HG03558 (cell line): ENCODE measurements around the gene ABHD12.
"Not testable (repeated sequence)": the region's sequence is repeated elsewhere in the genome, so short reads cannot be mapped to it uniquely, and the experiment has no call there.

ENCODE experiments used
- ATAC-seq: cut with Tn5 transposase; IDR thresholded peaks from one replicate; pipeline ENCODE4 v1.9.1; 2021; ENCODE audit warnings: moderate number of reproducible peaks; ENCODE audit not compliant: unreplicated experiment; ENCODE audit errors: extremely low read depth

Gene ABHD12

DNA sequence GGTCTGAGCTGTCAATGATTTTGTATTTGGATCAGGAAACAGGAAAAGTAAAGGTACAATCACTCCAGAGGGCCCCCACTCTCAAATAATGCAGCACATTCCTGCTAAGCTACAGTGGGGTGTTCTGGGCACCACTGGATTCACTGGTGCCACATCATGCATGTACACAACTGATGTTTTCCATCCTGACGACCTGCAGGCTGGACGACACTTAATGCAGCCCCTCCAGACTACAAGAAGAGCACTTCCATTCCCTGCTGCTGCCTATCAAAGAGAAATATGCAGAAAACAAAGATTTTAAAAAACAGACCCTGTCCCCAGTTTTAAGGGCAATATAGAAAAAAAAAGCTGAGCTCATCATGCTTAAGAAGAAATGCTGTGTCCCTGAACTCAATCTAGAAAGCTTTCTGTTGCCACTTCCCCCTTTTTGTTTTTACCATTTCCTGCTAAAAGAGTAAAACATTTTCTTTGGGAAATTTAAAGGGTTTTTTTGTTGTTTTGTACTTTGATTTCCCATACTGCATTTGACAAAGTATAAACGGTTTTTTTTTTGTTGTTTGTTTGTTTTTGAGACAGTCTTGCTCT, 35.5 kb downstream of the ABHD12 start:
- no peak for ATAC-seq

DNA sequence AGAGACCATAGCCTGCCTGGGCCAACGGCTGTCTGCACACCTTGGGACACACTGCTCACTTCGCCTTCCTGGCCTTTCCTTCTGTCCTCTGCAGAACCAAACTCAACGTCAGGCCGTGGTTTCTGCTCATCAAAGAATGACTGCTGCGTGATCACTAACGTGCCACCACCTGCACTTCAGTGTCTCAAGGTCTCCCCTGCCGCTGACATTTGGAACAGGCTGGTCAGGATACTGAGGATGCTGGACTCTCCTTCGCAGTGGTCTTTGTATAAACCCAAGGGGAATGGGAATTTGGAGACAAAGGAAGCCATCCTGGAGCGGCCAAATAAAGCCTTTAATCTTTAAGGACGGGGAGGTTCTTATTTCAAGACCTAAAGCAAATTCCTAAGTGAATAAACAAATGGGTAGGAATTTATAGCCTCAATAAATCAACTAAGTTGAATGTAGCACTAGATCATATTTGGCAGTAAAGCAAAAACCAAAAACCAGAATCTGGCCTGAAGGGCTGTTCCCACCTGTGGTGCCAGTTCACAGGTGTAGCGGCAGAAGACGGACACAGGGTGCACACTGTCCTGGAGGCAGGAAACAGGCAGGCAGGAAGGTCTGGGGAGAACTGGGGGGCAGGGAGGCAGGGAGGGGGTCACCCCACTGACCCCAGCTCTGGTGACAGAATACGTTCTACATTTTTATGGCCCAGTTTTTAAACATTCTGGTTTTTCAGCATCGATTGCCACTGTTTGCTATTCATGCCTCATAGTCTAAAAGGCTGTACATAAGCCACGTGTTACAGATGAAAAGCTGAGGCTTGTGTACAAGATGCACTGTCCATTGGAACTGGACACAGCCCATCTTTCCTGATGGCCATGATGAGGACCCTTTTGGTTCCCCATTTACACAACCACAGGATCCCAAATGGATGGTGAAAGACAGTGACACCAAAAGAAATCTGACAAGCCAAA, 36.6 kb downstream of the ABHD12 start:
- no peak for ATAC-seq

- ATAC-seq = no peak
Observed at GRCh38 chr20:25353353-25353746, 37.3 kb downstream of the ABHD12 start.

GRCh38 chr20:25352746-25353145, 37.9 kb downstream of the ABHD12 start:
- no peak for ATAC-seq

DNA sequence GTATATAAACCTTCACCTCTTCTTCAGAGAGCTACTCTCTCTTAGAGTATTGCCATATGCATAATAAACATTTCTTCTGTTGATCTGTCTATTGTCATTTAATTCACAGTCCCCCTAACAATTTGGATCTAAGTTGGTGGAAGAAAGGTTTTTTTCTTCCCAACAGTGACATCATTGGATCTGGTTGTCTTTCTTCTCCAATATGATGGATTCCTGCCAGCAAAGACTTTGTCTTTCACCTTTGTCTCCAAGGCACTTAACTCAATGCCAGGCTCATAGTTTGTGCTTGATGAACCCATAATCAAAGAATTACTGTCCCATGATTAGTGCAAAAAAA, 39.6 kb downstream of the ABHD12 start:
- no peak for ATAC-seq

DNA sequence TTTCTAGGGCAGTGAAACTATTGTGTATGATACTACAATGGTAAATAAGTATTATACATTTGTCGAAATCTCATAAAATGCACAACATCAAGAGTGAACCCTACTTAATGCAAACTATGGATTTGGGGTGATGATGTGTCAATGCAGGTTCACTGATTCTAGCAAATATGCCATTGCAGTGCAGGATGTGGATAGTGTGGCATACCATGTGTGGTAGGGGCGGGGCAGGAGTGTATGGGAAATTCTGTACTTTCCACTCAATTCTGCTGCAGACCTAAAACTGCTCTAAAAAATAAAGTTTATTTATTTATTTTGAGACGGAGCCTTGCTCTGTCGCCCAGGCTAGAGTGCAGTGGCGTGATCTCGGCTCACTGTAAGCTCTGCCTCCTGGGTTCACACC, 44.3 kb downstream of the ABHD12 start:
- ATAC-seq = no peak

GRCh38 chr20:25345721-25346120, 44.9 kb downstream of the ABHD12 start:
- ATAC-seq = no peak

- no peak for ATAC-seq
Observed at GRCh38 chr20:25344634-25345033, 46.0 kb downstream of the ABHD12 start.

GRCh38 chr20:25341716-25342680, 48.6 kb downstream of the ABHD12 start:
- no peak for ATAC-seq

DNA sequence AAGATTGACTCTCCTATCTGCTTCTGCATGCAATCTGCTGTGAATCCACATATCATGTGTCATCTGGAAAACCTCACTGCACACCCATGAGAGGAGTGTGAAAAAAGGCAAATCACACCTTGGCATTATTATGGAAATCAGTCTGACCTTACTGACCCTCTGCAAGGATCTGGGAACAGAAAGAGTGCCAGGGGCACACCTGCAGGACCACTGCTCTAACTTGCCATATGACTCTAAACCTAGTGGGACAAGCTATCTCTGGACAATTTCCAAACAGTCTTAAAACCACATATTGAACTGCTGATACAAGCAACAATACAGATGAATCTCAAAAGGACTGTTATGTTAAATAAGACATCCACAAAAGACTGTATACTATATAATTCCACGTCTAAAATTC, 50.3 kb downstream of the ABHD12 start:
- no peak for ATAC-seq

DNA sequence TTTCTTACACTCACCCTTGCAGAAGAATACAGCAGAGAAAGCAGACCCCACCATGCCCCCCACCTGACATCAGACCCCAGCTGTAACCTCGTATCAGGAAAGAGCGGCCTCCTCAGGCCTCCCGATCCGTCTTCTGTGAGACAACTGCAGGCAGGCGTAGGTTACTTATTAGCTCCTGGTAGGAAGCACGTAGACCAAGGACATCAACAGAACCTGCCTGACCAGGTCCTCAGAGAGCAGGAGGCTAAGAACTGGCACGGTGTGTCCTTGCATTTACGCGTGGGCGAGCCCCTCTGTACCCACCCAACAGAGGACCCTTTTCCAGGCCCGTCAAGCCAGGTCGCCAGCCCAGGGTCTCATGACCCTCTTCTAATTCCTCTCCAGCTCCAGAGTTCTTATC, 51.0 kb downstream of the ABHD12 start:
- no peak for ATAC-seq

GRCh38 chr20:25338112-25339023, 52.3 kb downstream of the ABHD12 start:
- no peak for ATAC-seq

DNA sequence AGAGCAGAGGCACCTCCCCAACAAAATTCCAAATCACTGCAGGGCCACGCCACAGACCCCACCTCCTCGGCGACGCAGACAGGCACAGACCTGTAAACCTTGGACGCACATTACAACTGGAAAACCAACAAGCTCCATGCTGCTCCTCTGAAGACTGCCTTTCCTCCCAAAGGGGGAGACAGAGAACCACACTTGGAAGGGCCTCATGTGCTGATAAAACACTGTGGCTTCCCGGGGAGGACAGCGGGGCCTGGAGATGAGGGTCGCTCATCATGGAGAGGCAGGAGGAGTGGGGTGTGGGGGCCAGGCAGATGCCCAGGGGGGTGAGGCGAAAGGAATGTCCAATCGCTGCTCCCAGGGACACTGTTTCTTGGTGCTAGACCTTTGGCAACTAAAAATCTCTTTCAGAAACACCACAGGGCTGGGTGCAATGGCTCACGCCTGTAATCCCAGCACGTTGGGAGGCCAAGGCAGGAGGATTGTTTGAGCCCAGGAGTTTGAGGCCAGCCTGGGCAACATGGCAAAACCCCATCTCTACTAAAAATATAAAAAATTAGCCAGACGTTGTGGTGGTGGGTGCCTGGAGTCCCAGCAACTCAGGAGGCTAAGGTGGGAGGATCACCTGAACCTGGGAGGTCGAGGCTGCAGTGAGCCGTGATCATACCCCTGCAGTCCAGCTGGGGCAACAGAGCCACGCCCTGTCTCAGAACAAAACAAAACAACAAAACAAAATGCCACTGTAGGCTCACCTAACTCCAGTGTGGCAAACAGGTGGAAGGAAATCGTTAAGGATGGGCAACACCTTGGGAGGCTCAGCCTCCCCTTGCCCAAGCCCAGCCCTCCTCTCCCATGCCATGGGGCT, 53.8 kb downstream of the ABHD12 start:
- no peak for ATAC-seq

DNA sequence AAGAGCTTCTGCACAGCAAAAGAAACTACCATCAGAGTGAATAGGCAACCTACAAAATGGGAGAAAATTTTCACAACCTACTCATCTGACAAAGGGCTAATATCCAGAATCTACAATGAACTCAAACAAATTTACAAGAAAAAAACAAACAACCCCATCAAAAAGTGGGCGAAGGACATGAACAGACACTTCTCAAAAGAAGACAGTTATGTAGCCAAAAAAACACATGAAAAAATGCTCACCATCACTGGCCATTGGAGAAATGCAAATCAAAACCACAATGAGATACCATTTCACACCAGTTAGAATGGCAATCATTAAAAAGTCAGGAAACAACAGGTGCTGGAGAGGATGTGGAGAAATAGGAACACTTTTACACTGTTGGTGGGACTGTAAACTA, 55.7 kb downstream of the ABHD12 start:
- not testable (repeated sequence) for ATAC-seq

GRCh38 chr20:25328954-25329498, 61.6 kb downstream of the ABHD12 start:
- no peak for ATAC-seq

GRCh38 chr20:25327521-25328235, 63.0 kb downstream of the ABHD12 start:
- ATAC-seq = no peak

- ATAC-seq = no peak
Observed at GRCh38 chr20:25325997-25326396, 64.6 kb downstream of the ABHD12 start.

- ATAC-seq = no peak
Observed at GRCh38 chr20:25325073-25325472, 65.6 kb downstream of the ABHD12 start.
